ENCODE results near the gene BCAR3.

BCAR3 gene

DNA sequence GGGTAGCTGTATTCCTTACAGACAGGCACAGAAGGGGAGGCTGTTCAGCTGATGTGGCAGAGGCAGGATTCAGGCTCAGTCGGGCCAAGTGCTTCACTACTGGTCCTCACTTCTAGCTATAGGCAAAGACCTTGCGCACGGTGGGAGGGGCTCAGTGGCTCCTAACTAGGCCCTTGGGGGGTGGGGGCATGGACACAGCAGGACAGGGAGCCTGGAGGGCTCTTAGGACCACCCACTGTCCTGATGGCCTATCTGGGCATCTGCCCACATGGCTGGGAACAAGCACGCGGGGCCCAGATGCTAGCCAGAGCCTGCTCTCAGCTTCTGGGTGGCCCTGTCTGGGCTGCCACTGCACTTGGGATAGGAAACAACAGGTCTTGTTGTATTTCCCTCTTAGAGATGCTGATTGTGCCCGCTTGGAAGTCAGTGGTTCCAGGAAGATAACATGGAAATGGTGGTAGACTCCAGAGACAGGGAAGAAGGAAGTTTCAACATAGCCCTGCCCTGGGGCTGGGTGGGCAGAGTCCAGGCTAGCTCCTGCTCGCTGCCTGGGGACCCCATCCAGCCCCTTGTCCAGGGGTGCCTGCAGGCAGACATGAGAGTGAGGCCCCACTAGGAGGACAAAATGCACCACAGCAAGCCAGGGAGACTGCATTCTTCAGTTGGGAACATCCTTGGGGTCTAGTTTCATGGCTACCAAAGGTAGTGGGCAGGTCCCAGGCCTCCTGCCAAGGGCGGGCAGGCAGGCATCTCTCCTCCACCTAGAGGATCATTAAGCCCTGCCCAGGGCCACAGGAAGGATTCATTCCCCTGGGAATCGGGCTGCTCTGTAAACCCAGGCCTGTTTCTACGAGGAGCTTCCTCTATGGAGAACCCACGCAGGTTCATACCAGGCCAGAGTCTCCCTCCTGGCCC lies 102.5 kb downstream of the BCAR3 start:
- no peak for TF ChIP-seq CTCF (IDR thresholded peaks at IDR 0.05; ENCODE audit: extremely low read depth, insufficient read depth, missing control alignments)

DNA sequence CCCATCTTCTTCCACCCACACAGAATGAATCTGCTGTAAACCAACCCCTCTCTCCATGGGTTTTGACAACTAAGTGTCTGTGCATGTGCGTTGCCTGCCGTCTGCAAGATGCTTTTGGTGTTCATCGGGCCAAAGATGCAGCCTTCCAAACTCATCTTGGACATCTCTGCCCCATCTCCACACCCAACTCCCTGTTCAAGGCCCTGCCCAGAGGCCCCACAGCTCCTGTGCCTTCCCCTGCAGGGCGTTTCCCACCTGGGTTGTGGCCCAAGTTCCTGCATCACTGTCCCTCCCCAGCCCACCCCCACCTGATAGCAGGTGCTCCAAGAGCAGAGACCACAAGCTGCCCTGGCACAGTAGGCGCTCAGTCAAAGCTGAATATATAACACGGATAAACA lies 103.2 kb downstream of the BCAR3 start:
- no peak for TF ChIP-seq CTCF (IDR thresholded peaks at IDR 0.05; ENCODE audit: extremely low read depth, insufficient read depth, missing control alignments)
- in situ Hi-C loops (cut with MboI; ENCODE audit: low pct_unique_long_range_greater_than_20kb, low sequenced_read_pairs, unreplicated experiment) = no loop called here
- DNase-seq (ENCODE audit: low spot score) = no peak

More for the DNA sequence above, 102.5 kb downstream of the BCAR3 start:
- in situ Hi-C loops (cut with MboI; ENCODE audit: low pct_unique_long_range_greater_than_20kb, low sequenced_read_pairs, unreplicated experiment) = no loop called here
- no peak for DNase-seq (ENCODE audit: low spot score)

- no peak for TF ChIP-seq CTCF (IDR thresholded peaks at IDR 0.05; ENCODE audit: extremely low read depth, insufficient read depth, missing control alignments)
- in situ Hi-C loops (cut with MboI; ENCODE audit: low pct_unique_long_range_greater_than_20kb, low sequenced_read_pairs, unreplicated experiment) = no loop called here
- DNase-seq (ENCODE audit: low spot score) = no peak
Measured at GRCh38 chr1:93577536-93578432, 103.9 kb downstream of the BCAR3 start.

- DNase-seq (ENCODE audit: low spot score) = no peak
- in situ Hi-C loops (cut with MboI; ENCODE audit: low pct_unique_long_range_greater_than_20kb, low sequenced_read_pairs, unreplicated experiment) = no loop called here
Measured at GRCh38 chr1:93576746-93577145, 104.9 kb downstream of the BCAR3 start.

DNA sequence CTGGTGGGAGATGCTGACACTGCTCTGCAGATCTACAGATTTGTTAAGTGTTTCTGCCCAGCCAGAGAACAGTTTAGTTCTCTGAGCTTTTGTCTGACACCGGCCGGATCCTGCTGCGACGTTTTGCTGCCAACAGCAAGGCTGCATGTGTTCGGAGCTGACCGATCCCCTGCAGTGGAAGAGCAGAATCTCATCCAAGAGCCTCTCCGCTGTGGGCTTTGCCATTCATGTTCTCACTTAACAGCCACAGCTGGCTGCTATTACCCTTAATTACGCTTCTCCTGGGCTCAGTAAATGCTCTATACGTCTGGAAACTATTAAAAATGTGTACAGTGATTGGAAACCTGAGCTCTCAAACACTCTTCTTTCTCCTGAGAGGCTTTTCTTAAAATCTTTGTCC lies 105.3 kb downstream of the BCAR3 start:
- in situ Hi-C loops (cut with MboI; ENCODE audit: low pct_unique_long_range_greater_than_20kb, low sequenced_read_pairs, unreplicated experiment) = no loop called here
- DNase-seq (ENCODE audit: low spot score) = no peak
- TF ChIP-seq CTCF (IDR thresholded peaks at IDR 0.05; ENCODE audit: extremely low read depth, insufficient read depth, missing control alignments) = no peak

More at GRCh38 chr1:93576746-93577145, 104.9 kb downstream of the BCAR3 start:
- no peak for TF ChIP-seq CTCF (IDR thresholded peaks at IDR 0.05; ENCODE audit: extremely low read depth, insufficient read depth, missing control alignments)

- no peak for TF ChIP-seq CTCF (IDR thresholded peaks at IDR 0.05; ENCODE audit: extremely low read depth, insufficient read depth, missing control alignments)
- in situ Hi-C loops (cut with MboI; ENCODE audit: low pct_unique_long_range_greater_than_20kb, low sequenced_read_pairs, unreplicated experiment) = no loop called here
- no peak for DNase-seq (ENCODE audit: low spot score)
Measured at GRCh38 chr1:93575621-93576284, 105.9 kb downstream of the BCAR3 start.
